MCF 10A (cell line): Measurements from ENCODE around the gene MSLN. TPM values are rescaled to one million over a fixed set of nuclear protein-coding genes. Genes with fewer than 3 reads are reported as not detected.

Experiments
- BruUV-seq: library from RNA; stranded (reverse); fragments of 400-500 nt; replicated peaks from 2 replicates; lab custom pipeline; 2021; lab: Mats Ljungman, UMichigan
- CTCF ChIA-PET: fragments of 300-600 bp; sonication (Branson Sonifier 250); formaldehyde crosslinking; extraction: SDS; loops from one replicate; lab custom pipeline; 2021; ENCODE audit warnings: antibody characterized with exemption, inconsistent platforms; lab: Yijun Ruan, JAX
- POLR2A ChIA-PET: fragments of 300-600, 350-650 bp; sonication (Branson Sonifier 250); formaldehyde crosslinking; extraction: SDS; loops from one replicate; lab custom pipeline; 2020; ENCODE audit warnings: antibody characterized with exemption, inconsistent platforms; lab: Yijun Ruan, JAX
- DNase-seq: peaks from one replicate; pipeline ENCODE4 v3.0.0-alpha.2; 2018; ENCODE audit not compliant: unreplicated experiment
- H3K27ac Mint-ChIP-seq: one replicate; pipeline ENCODE4 v1.8.0; 2022; ENCODE audit warnings: mild to moderate bottlenecking, low read depth, mixed read lengths; ENCODE audit not compliant: unreplicated experiment
- H3K27me3 Mint-ChIP-seq: one replicate; pipeline ENCODE4 v1.8.0; 2022; ENCODE audit warnings: mixed read lengths; ENCODE audit not compliant: insufficient read depth, unreplicated experiment
- H3K36me3 Mint-ChIP-seq: one replicate; pipeline ENCODE4 v1.8.0; 2022; ENCODE audit warnings: mild to moderate bottlenecking, moderate library complexity, mixed read lengths; ENCODE audit not compliant: insufficient read depth, unreplicated experiment
- H3K4me1 Mint-ChIP-seq: one replicate; pipeline ENCODE4 v1.8.0; 2022; ENCODE audit warnings: mixed read lengths; ENCODE audit not compliant: insufficient read depth, unreplicated experiment
- H3K4me3 Mint-ChIP-seq: one replicate; pipeline ENCODE4 v1.8.0; 2022; ENCODE audit warnings: mild to moderate bottlenecking, moderate library complexity, mixed read lengths; ENCODE audit not compliant: unreplicated experiment
- H3K9me3 Mint-ChIP-seq: one replicate; pipeline ENCODE4 v1.8.0; 2022; ENCODE audit warnings: mixed read lengths; ENCODE audit not compliant: unreplicated experiment
- intact Hi-C: fragments of 100-400 bp; cut with micrococcal nuclease; formaldehyde crosslinking; loops from 2 replicates; pipeline ENCODE4 v1.14.1; 2022
- total RNA-seq: library from RNA; stranded (reverse); gene quantifications from 2 replicates; pipeline ENCODE4 v1.2.3, GENCODE V29; 2022
- TF ChIP-seq, protein P1 (sequence below): fragments of 200-600 bp; IDR thresholded peaks from one replicate; pipeline ENCODE4 v1.8.0; 2022; ENCODE audit warnings: antibody characterized with exemption, mild to moderate bottlenecking; ENCODE audit not compliant: unreplicated experiment

MSLN gene
- total RNA-seq, 1 experiment from 2014 or later: 25.2 TPM

DNA sequence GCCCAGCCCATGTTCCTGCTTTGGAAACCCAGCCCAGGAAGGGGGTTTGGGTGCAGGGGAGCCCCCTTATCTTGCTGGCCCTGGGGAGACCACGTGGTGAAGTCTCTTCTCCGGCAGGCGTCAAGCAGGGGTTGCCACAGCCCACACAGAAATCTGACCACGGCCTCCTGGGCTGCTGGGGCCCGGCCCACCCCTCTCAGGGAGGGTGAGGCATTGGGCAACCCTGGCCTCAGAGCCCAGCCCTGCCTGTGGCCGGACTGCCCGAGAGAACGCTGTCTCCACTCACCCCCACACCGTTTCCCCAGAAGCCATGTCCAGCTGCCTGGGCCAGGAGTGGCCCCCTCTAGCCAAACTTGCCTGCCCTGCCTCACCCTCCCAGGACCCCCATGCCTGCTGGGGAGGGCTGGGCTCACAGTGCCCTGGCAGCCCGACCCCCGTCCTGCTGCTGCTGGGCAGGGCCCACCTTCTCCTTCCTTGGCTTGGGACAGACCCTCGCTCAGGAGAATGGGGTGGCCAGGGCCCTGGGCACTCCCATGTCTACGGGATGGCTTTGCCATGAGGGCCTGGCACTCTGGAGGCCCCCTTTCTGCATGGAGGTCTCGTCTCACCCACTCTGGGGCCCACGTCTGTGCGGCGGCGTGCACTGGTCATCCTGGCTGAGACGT, 20.9 kb downstream of the MSLN start:
- TF ChIP-seq, protein P1, sequence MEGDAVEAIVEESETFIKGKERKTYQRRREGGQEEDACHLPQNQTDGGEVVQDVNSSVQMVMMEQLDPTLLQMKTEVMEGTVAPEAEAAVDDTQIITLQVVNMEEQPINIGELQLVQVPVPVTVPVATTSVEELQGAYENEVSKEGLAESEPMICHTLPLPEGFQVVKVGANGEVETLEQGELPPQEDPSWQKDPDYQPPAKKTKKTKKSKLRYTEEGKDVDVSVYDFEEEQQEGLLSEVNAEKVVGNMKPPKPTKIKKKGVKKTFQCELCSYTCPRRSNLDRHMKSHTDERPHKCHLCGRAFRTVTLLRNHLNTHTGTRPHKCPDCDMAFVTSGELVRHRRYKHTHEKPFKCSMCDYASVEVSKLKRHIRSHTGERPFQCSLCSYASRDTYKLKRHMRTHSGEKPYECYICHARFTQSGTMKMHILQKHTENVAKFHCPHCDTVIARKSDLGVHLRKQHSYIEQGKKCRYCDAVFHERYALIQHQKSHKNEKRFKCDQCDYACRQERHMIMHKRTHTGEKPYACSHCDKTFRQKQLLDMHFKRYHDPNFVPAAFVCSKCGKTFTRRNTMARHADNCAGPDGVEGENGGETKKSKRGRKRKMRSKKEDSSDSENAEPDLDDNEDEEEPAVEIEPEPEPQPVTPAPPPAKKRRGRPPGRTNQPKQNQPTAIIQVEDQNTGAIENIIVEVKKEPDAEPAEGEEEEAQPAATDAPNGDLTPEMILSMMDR: no peak
- no peak for DNase-seq
- Mint-ChIP-seq H3K4me1 (peaks cover 9% of the 10 kb centered on the region), H3K36me3 (peaks cover 12% of the 10 kb centered on the region), H3K4me3 (peak overlapping the region; percentile 14), H3K27me3 (no peaks in the 10 kb centered on the region), H3K9me3 (no peaks in the 10 kb centered on the region), H3K27ac (no peak overlapping the region)
- intact Hi-C loops: no loop called here
- ChIA-PET POLR2A (interaction anchor here (0.6 to 3.2 kb wide), 8 partner anchors 7 to 69 kb away, joined by 3 to 17 read pairs (median 4); partner anchors contain the start of genes ANTKMT, CIAO3 and METRN), CTCF (interaction anchor here (0.8 to 1.0 kb wide), 3 partner anchors 40 to 322 kb away, joined by 3 to 4 read pairs (median 3); no protein-coding TSS in a partner anchor)
- no TSS peak for BruUV-seq

DNA sequence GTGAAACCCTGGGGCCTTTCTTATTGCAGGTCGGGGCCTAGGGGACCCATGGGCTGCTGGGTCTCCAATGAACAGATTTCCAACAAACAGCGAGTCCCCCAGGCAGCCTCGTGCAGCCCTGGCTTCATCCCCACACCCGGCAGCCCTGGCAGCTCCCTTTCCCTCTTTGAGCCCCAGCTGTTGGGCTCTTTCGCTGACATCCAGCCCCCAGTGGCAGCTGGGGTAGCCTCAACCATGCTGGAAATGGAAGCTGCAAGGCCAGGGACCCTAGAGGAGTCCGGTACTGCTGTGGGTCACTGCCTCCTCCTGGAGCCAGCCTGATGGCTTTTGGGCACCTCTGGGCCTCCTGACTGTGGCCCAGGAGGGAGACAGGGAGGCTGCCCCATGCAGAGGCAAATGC, 21.7 kb downstream of the MSLN start:
- TF ChIP-seq, protein P1: no peak
- no peak for DNase-seq
- POLR2A ChIA-PET: interaction anchor here (0.6 to 3.4 kb wide), 10 partner anchors 8 to 70 kb away, joined by 3 to 17 read pairs (median 5); partner anchors contain the start of genes ANTKMT, CIAO3, HAGHL and MSLN
- no peaks in the 10 kb centered on the region for H3K9me3 Mint-ChIP-seq
- peak overlapping the region; percentile 14 for H3K4me3 Mint-ChIP-seq
- H3K4me1 Mint-ChIP-seq: peaks cover 9% of the 10 kb centered on the region
- BruUV-seq: no TSS peak
- peaks cover 12% of the 10 kb centered on the region for H3K36me3 Mint-ChIP-seq
- no peak overlapping the region for H3K27ac Mint-ChIP-seq
- CTCF ChIA-PET: interaction anchor here (0.6 to 1.2 kb wide), 4 partner anchors 66 to 160 kb away, joined by 3 to 6 read pairs (median 3); no protein-coding TSS in a partner anchor
- no peaks in the 10 kb centered on the region for H3K27me3 Mint-ChIP-seq
- intact Hi-C loops: no loop called here

DNA sequence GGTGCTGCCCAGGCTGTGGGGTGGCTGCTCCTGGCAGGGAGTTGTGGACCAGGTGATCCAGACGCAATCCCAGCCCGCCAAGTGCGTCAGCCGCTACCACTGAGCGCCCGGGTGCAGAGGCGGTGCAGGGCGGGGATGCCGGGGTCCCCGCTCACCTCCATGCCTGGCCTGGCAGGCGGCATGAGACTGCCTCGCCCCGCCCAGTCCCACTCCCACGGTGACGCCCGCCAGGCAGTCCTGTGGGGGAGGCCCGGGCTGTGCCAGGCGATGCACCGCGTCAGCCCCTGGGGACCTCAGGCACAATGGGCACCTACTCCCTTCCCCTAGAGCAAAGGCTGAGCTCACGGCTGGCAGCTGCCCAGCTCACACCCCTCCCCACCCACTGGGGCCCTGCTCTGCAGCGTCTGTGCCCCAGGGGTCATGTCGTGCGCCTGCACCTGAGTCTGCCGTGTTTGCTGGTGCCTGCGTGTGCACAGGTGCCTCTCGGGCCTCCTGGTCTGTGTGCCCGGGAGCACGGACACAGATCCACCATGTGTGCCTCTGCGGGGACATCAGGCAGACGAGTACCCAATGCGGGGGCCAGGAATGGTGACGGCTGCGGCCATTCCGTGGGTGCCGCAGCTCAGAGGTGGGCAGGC, 22.4 kb downstream of the MSLN start:
- ChIA-PET POLR2A (interaction anchor here (0.7 to 3.6 kb wide), 15 partner anchors 8 to 87 kb away, joined by 3 to 22 read pairs (median 4); partner anchors contain the start of genes ANTKMT, CIAO3, HAGHL and MSLN), CTCF (interaction anchor here (0.7 to 4.5 kb wide), 6 partner anchors 10 to 75 kb away, joined by 3 to 37 read pairs (median 6); partner anchors contain the start of gene CIAO3)
- Mint-ChIP-seq H3K9me3 (no peaks in the 10 kb centered on the region), H3K27me3 (no peaks in the 10 kb centered on the region), H3K36me3 (peaks cover 12% of the 10 kb centered on the region), H3K4me3 (peak overlapping the region; percentile 54), H3K4me1 (peaks cover 9% of the 10 kb centered on the region), H3K27ac (no peak overlapping the region)
- TF ChIP-seq, protein P1: no peak
- intact Hi-C loops: no loop called here
- no TSS peak for BruUV-seq
- peak; percentile 64 for DNase-seq
